IMR-90 (cell line): ENCODE data around the gene SLC66A1. TPM values are rescaled to one million over a fixed set of nuclear protein-coding genes. Genes with fewer than 3 reads are reported as not detected.

Experiments
- ATAC-seq: fragments of 200-7000 bp; cut with Tn5 transposase; 2 replicates; pipeline ENCODE4 v1.9.1; 2020; ENCODE audit warnings: low read depth, mild to moderate bottlenecking, moderate library complexity
- BruUV-seq: library from RNA; stranded (reverse); fragments of 400-500 nt; replicated peaks from 2 replicates; lab custom pipeline; 2021; lab: Mats Ljungman, UMichigan
- CTCF ChIA-PET: fragments of 300-600 bp; formaldehyde crosslinking; extraction: SDS; loops from one replicate; lab custom pipeline; 2021; ENCODE audit warnings: antibody characterized with exemption; lab: Yijun Ruan, JAX
- POLR2A ChIA-PET: fragments of 300-600 bp; sonication (Branson Sonifier 250); formaldehyde crosslinking; loops from one replicate; lab custom pipeline; 2022; ENCODE audit warnings: antibody characterized with exemption; ENCODE audit not compliant: unreplicated experiment; lab: Charles Lee
- DNase-seq: peaks from one replicate; pipeline ENCODE4 v3.0.0; 2013
- H2AFZ ChIP-seq: replicated peaks from 2 replicates; pipeline ENCODE3; 2013; ENCODE audit warnings: low read length, mild to moderate bottlenecking; ENCODE audit not compliant: poor library complexity
- H2AK5ac ChIP-seq: 2 replicates; pipeline ENCODE4 v1.6.1; 2013; ENCODE audit warnings: low read depth, low read length, inconsistent platforms
- H2AK9ac ChIP-seq: replicated peaks from 2 replicates; pipeline ENCODE3; 2013; ENCODE audit warnings: mild to moderate bottlenecking, low read depth, low read length, moderate library complexity; ENCODE audit not compliant: poor library complexity
- H2BK120ac ChIP-seq: 2 replicates; pipeline ENCODE4 v1.6.1; 2013; ENCODE audit warnings: low read depth, low read length, inconsistent platforms
- H2BK15ac ChIP-seq: 3 replicates; pipeline ENCODE4 v1.6.1; 2013; ENCODE audit warnings: low read depth, low read length, inconsistent platforms
- H2BK20ac ChIP-seq: 2 replicates; pipeline ENCODE4 v1.6.1; 2013; ENCODE audit warnings: low read depth, mild to moderate bottlenecking, inconsistent platforms, low read length, moderate library complexity
- H2BK5ac ChIP-seq: 2 replicates; pipeline ENCODE4 v1.6.1; 2013; ENCODE audit warnings: mild to moderate bottlenecking, low read depth, low read length, inconsistent platforms; ENCODE audit not compliant: poor library complexity, severe bottlenecking
- H3K14ac ChIP-seq: replicated peaks from 2 replicates; pipeline ENCODE4 v1.6.1; 2013; ENCODE audit warnings: low read depth, low read length, inconsistent platforms
- H3K18ac ChIP-seq: 2 replicates; pipeline ENCODE4 v1.6.1; 2013; ENCODE audit warnings: low read depth, low read length, control low read depth
- H3K23ac ChIP-seq: 2 replicates; pipeline ENCODE4 v1.6.1; 2013; ENCODE audit warnings: low read depth, low read length, inconsistent platforms
- H3K27ac ChIP-seq: 2 replicates; pipeline ENCODE4 v1.5.1; 2013; ENCODE audit warnings: mild to moderate bottlenecking, control low read depth, low read length; ENCODE audit not compliant: insufficient read depth
- H3K27me3 ChIP-seq: 2 replicates; pipeline ENCODE4 v1.6.1; 2013; ENCODE audit warnings: low read length; ENCODE audit not compliant: control insufficient read depth, insufficient read depth
- H3K36me3 ChIP-seq: 2 replicates; pipeline ENCODE4 v1.6.1; 2013; ENCODE audit warnings: low read length, mixed read lengths; ENCODE audit not compliant: control insufficient read depth, insufficient read depth
- H3K4ac ChIP-seq: 2 replicates; pipeline ENCODE4 v1.6.1; 2013; ENCODE audit warnings: low read depth, low read length, inconsistent platforms
- H3K4me1 ChIP-seq: 2 replicates; pipeline ENCODE4 v1.6.1; 2013; ENCODE audit warnings: low read length, mixed read lengths; ENCODE audit not compliant: control insufficient read depth, insufficient read depth
- H3K4me2 ChIP-seq: 2 replicates; pipeline ENCODE4 v1.6.1; 2013; ENCODE audit warnings: low read depth, mild to moderate bottlenecking, control low read depth, low read length, moderate library complexity
- H3K4me3 ChIP-seq: 2 replicates; pipeline ENCODE4 v1.5.1; 2013; ENCODE audit warnings: low read depth, mild to moderate bottlenecking, control low read depth, low read length, moderate library complexity; ENCODE audit not compliant: insufficient read depth
- H3K56ac ChIP-seq: 2 replicates; pipeline ENCODE4 v1.6.1; 2013; ENCODE audit warnings: low read length, inconsistent platforms; ENCODE audit not compliant: insufficient read depth; ENCODE audit errors: extremely low read depth
- H3K79me1 ChIP-seq, 2 experiments: 2 replicates each; pipeline ENCODE4 v1.6.1; 2013; ENCODE audit warnings: low read length in 2 of 2, inconsistent platforms in 1 of 2, low read depth in 1 of 2
- H3K9ac ChIP-seq: 2 replicates; pipeline ENCODE4 v1.6.1; 2013; ENCODE audit warnings: low read depth, low read length, control low read depth
- H3K9me1 ChIP-seq: 2 replicates; pipeline ENCODE4 v1.6.1; 2013; ENCODE audit warnings: low read length, inconsistent platforms; ENCODE audit not compliant: insufficient read depth
- H3K9me3 ChIP-seq: 2 replicates; pipeline ENCODE4 v1.6.1; 2013; ENCODE audit warnings: low read length; ENCODE audit not compliant: control insufficient read depth, insufficient read depth
- H4K20me1 ChIP-seq: 2 replicates; pipeline ENCODE4 v1.6.1; 2013; ENCODE audit warnings: low read length, inconsistent platforms; ENCODE audit not compliant: insufficient read depth
- H4K5ac ChIP-seq: 2 replicates; pipeline ENCODE4 v1.6.1; 2013; ENCODE audit warnings: mild to moderate bottlenecking, low read depth, low read length, control low read depth
- H4K8ac ChIP-seq, 2 experiments: 2 replicates each; pipeline ENCODE4 v1.6.1; 2013; ENCODE audit warnings: low read depth in 2 of 2, low read length in 2 of 2, control low read depth in 1 of 2, inconsistent platforms in 1 of 2
- H4K91ac ChIP-seq: 2 replicates; pipeline ENCODE4 v1.6.1; 2013; ENCODE audit warnings: low read depth, low read length, inconsistent platforms; ENCODE audit not compliant: insufficient read depth
- BHLHE40 ChIP-seq: fragments of 150-350 bp; IDR thresholded peaks from 2 replicates; pipeline ENCODE4 v1.6.1; 2016; ENCODE audit warnings: mild to moderate bottlenecking, low read depth, low read length
- CEBPB ChIP-seq: IDR thresholded peaks from 2 replicates; pipeline ENCODE4 v1.6.1; 2012; ENCODE audit warnings: low read depth, low read length, improper control_type of control experiment
- CHD1 ChIP-seq: IDR thresholded peaks from 2 replicates; pipeline ENCODE4 v1.6.1; 2012; ENCODE audit warnings: low read depth, low read length, improper control_type of control experiment
- FOS ChIP-seq: fragments of 150-350 bp; IDR thresholded peaks from 2 replicates; pipeline ENCODE4 v1.6.1; 2016; ENCODE audit warnings: low read depth, low read length
- MAFK ChIP-seq: IDR thresholded peaks from 2 replicates; pipeline ENCODE4 v1.6.1; 2012; ENCODE audit warnings: low read depth, low read length, improper control_type of control experiment
- MAZ ChIP-seq: IDR thresholded peaks from 2 replicates; pipeline ENCODE4 v1.6.1; 2012; ENCODE audit warnings: low read depth, mild to moderate bottlenecking, low read length, improper control_type of control experiment, moderate library complexity, borderline replicate concordance
- MXI1 ChIP-seq: IDR thresholded peaks from 2 replicates; pipeline ENCODE4 v1.6.1; 2012; ENCODE audit warnings: low read depth, mild to moderate bottlenecking, low read length, moderate library complexity, borderline replicate concordance
- NFE2L2 ChIP-seq: fragments of 150-350 bp; IDR thresholded peaks from 2 replicates; pipeline ENCODE4 v1.6.1; 2016; ENCODE audit warnings: low read depth, mild to moderate bottlenecking, low read length
- POLR2A ChIP-seq: IDR thresholded peaks from 2 replicates; pipeline ENCODE4 v1.6.1; 2012; ENCODE audit warnings: mild to moderate bottlenecking, low read depth, low read length
- RAD21 ChIP-seq: IDR thresholded peaks from 2 replicates; pipeline ENCODE4 v1.6.1; 2012; ENCODE audit warnings: low read length, improper control_type of control experiment
- RCOR1 ChIP-seq: IDR thresholded peaks from 2 replicates; pipeline ENCODE4 v1.6.1; 2012; ENCODE audit warnings: mild to moderate bottlenecking, low read length, improper control_type of control experiment; ENCODE audit not compliant: insufficient replicate concordance
- RFX5 ChIP-seq: IDR thresholded peaks from 2 replicates; pipeline ENCODE4 v1.8.0; 2012; ENCODE audit warnings: low read depth, mild to moderate bottlenecking, low read length, moderate library complexity
- SMC3 ChIP-seq: fragments of 150-350 bp; IDR thresholded peaks from 2 replicates; pipeline ENCODE4 v1.6.1; 2016; ENCODE audit warnings: low read depth, mild to moderate bottlenecking, antibody characterized with exemption, low read length, moderate library complexity
- WGBS, 2 experiments: methylation state at CpG; one replicate each; pipeline versions ENCODE4 v1.1.5 to v1.1.7; 2013; ENCODE audit warnings: missing lambda C conversion rate in 2 of 2; ENCODE audit not compliant: insufficient read length in 1 of 2; ENCODE audit errors: extremely low coverage in 2 of 2; 5-methylcytosine and 5-hydroxymethylcytosine counted together
- dilution Hi-C: fragments of 300-500 bp; cut with HindIII; formaldehyde crosslinking; loops from one replicate; pipeline ENCODE4 v1.14.3; 2018; ENCODE audit warnings: low sequenced_read_pairs; ENCODE audit not compliant: unreplicated experiment
- in situ Hi-C: fragments of 300-500 bp; cut with MboI; formaldehyde crosslinking; loops from 3 replicates; pipeline ENCODE4 v1.14.3; 2019; ENCODE audit warnings: low sequenced_read_pairs, inconsistent platforms, mixed read lengths
- intact Hi-C: fragments of 100-400 bp; cut with micrococcal nuclease; formaldehyde crosslinking; loops from 2 replicates; pipeline ENCODE4 v1.10.0; 2022
- polyA plus RNA-seq, 3 experiments: library from polyadenylated mRNA; depleted of rRNA; stranded (reverse); fragments of >200 nt; gene quantifications; 2 replicates each; pipeline ENCODE4 v1.2.3, GENCODE V29; 2012; ENCODE audit warnings: low replicate concordance in 1 of 3
- total RNA-seq: library from RNA; depleted of rRNA; stranded (reverse); fragments of >200 nt; gene quantifications from 2 replicates; pipeline ENCODE4 v1.2.3, GENCODE V29; 2012
- TF ChIP-seq, protein P1 (sequence below): conservative IDR thresholded peaks from 2 replicates; pipeline ENCODE4 v1.5.1; 2012; ENCODE audit warnings: mild to moderate bottlenecking, low read depth, low read length, improper control_type of control experiment
- TF ChIP-seq, protein P2 (sequence below): fragments of 150-350 bp; IDR thresholded peaks from 2 replicates; pipeline ENCODE4 v1.6.1; 2016; ENCODE audit warnings: low read depth, mild to moderate bottlenecking, low read length, moderate library complexity, borderline replicate concordance
- TF ChIP-seq, protein P3 (sequence below): fragments of 150-350 bp; IDR thresholded peaks from 2 replicates; pipeline ENCODE4 v1.6.1; 2017; ENCODE audit warnings: mild to moderate bottlenecking, antibody characterized with exemption, low read length, low read depth

SLC66A1 gene
- total and polyA plus RNA-seq, 2 of the 4 experiments (the other 2 are of a cell fraction) = 6.8 to 18.9 TPM

DNA sequence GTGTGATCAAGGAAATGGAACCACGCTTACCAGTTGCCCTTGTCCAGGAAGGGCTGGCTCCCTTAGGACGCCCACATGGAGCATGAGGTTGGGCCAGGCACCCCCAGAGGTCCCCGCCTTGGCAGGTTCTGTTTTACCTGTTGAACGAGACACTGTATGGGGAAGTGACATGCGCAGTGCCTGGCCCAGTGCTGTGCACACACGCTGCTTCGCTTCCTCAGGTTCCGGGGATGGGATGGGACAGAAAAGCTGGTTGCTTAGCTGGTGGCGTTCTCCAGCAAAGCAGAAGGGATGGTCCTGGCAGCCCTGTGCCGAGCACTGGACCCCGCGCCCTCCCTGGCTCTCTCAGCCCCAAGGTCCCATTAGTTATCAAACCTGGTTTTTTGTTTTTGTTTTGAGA, 20.7 kb downstream of the SLC66A1 start:
- no peak for TF ChIP-seq MAZ
- TF ChIP-seq POLR2A = no peak
- no peak for TF ChIP-seq CHD1
- TF ChIP-seq, protein P1, sequence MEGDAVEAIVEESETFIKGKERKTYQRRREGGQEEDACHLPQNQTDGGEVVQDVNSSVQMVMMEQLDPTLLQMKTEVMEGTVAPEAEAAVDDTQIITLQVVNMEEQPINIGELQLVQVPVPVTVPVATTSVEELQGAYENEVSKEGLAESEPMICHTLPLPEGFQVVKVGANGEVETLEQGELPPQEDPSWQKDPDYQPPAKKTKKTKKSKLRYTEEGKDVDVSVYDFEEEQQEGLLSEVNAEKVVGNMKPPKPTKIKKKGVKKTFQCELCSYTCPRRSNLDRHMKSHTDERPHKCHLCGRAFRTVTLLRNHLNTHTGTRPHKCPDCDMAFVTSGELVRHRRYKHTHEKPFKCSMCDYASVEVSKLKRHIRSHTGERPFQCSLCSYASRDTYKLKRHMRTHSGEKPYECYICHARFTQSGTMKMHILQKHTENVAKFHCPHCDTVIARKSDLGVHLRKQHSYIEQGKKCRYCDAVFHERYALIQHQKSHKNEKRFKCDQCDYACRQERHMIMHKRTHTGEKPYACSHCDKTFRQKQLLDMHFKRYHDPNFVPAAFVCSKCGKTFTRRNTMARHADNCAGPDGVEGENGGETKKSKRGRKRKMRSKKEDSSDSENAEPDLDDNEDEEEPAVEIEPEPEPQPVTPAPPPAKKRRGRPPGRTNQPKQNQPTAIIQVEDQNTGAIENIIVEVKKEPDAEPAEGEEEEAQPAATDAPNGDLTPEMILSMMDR = no peak
- no peak for TF ChIP-seq MXI1
- no peak for TF ChIP-seq CEBPB
- TF ChIP-seq, protein P2, sequence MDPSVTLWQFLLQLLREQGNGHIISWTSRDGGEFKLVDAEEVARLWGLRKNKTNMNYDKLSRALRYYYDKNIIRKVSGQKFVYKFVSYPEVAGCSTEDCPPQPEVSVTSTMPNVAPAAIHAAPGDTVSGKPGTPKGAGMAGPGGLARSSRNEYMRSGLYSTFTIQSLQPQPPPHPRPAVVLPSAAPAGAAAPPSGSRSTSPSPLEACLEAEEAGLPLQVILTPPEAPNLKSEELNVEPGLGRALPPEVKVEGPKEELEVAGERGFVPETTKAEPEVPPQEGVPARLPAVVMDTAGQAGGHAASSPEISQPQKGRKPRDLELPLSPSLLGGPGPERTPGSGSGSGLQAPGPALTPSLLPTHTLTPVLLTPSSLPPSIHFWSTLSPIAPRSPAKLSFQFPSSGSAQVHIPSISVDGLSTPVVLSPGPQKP = no peak
- TF ChIP-seq RAD21 = no peak
- TF ChIP-seq MAFK = no peak
- no peak for TF ChIP-seq NFE2L2
- no peak for TF ChIP-seq SMC3
- TF ChIP-seq RCOR1 = no peak
- TF ChIP-seq FOS = no peak
- TF ChIP-seq, protein P3, sequence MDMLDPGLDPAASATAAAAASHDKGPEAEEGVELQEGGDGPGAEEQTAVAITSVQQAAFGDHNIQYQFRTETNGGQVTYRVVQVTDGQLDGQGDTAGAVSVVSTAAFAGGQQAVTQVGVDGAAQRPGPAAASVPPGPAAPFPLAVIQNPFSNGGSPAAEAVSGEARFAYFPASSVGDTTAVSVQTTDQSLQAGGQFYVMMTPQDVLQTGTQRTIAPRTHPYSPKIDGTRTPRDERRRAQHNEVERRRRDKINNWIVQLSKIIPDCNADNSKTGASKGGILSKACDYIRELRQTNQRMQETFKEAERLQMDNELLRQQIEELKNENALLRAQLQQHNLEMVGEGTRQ = no peak
- no peak for TF ChIP-seq RFX5
- TF ChIP-seq BHLHE40 = no peak
- no peaks in the 10 kb centered on the region for H3K9me3 ChIP-seq
- H4K91ac ChIP-seq = no peak overlapping the region
- H3K4ac ChIP-seq = no peak overlapping the region
- no peak overlapping the region for H3K18ac ChIP-seq
- H3K36me3 ChIP-seq = peaks cover 22% of the 10 kb centered on the region
- no peak overlapping the region for H3K23ac ChIP-seq
- 100% methylated on average over 2 of the region's 12 CpGs; no CpG with 5 or more reads in 1 of the 2 experiments for WGBS, 2 experiments
- H3K9ac ChIP-seq = no peak overlapping the region
- no peak overlapping the region for H3K56ac ChIP-seq
- H4K5ac ChIP-seq = no peak overlapping the region
- no peak overlapping the region for H3K14ac ChIP-seq
- H2BK15ac ChIP-seq = no peak overlapping the region
- H2AFZ ChIP-seq = no peak overlapping the region
- ChIA-PET CTCF (no interaction called here), POLR2A (no interaction called here)
- H2BK5ac ChIP-seq = no peak overlapping the region
- peaks cover 0 to 6% of the 10 kb centered on the region in 2 experiments; a peak in 1 of 4 replicates for H3K79me1 ChIP-seq
- no peak overlapping the region for H3K27ac ChIP-seq
- in situ Hi-C loops = no loop called here
- dilution Hi-C loops = no loop called here
- no peak overlapping the region for H3K4me3 ChIP-seq
- peaks cover 9% of the 10 kb centered on the region; the same call in 1 of the 2 replicates for H3K9me1 ChIP-seq
- H4K20me1 ChIP-seq = peaks cover 5% of the 10 kb centered on the region
- H2BK120ac ChIP-seq = no peak overlapping the region
- no peaks in the 10 kb centered on the region for H3K4me1 ChIP-seq
- no peak overlapping the region for H4K8ac ChIP-seq
- no peak overlapping the region; the same call in 1 of the 2 replicates for H2AK5ac ChIP-seq
- DNase-seq (no peak), ATAC-seq (no peak)
- intact Hi-C loops = no loop called here
- no peak overlapping the region for H2BK20ac ChIP-seq
- no peak overlapping the region for H2AK9ac ChIP-seq
- H3K4me2 ChIP-seq = no peak overlapping the region
- BruUV-seq = no TSS peak
- no peaks in the 10 kb centered on the region for H3K27me3 ChIP-seq
